GM19239 (cell line): Measurements from ENCODE around the gene SOAT2.
A peak's percentile ranks its signal among the peaks of the same experiment; 100 is the strongest.
"Not testable (repeated sequence)": the region's sequence is repeated elsewhere in the genome, so short reads cannot be mapped to it uniquely, and the experiment has no call there.

Experiments used
- DNase-seq: peaks from one replicate; pipeline ENCODE4 v3.0.0; 2011; ENCODE audit warnings: low spot score; ENCODE audit not compliant: insufficient read length
- FAIRE-seq: peaks from 2 replicates; lab custom pipeline; 2011; peaks lifted over from hg19 to GRCh38; lab: Jason Lieb, UNC

SOAT2 gene

DNA sequence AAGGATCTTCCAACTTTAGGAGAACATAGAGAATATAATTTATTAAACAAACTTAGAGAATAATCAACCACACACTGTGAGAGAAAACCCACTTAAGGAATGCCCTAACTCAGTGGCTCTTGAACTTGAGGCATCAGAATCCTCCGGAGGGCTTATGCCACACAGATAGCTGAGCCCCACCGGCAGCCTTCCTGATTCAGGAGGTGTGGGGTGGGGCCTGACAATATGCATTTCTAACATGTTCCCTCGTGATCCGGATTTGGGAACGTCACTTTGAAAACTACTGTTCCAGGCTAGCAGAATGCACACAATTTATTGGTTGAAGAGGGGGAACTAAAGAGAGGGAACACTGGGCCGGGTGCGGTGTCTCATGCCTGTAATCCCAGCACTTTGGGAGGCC, 2.0 kb upstream of the SOAT2 start:
- FAIRE-seq (no peak), DNase-seq (no peak)

DNA sequence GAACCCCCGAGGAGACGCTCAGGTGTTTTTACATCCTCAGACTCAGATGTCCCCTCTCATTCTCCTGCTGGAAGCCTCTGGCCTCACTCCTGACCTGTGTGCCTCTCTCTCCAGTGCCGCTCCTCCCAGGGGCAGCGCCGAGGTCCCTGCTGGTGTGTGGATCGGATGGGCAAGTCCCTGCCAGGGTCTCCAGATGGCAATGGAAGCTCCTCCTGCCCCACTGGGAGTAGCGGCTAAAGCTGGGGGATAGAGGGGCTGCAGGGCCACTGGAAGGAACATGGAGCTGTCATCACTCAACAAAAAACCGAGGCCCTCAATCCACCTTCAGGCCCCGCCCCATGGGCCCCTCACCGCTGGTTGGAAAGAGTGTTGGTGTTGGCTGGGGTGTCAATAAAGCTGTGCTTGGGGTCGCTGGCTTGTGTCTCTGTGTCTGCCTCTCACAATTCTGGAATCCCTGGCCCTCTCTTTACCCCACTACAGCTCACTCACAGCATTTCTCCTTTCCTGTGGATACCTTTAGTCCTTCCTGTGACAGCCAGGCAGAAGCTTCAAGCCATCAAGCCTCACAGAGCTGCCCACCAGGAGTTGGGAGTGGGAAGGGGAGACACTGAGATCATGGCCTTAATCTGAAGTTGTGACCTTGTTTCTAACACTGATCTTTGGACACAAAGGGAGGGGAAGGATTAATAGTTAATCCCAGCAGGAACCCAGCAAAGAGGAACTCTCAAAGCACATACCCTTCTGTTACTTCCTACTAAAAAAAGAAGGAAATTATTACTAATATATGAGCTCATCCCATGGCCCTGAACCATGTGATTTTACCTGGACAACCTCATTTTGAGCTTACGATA, 1.1 kb upstream of the SOAT2 start:
- FAIRE-seq: no peak

DNA sequence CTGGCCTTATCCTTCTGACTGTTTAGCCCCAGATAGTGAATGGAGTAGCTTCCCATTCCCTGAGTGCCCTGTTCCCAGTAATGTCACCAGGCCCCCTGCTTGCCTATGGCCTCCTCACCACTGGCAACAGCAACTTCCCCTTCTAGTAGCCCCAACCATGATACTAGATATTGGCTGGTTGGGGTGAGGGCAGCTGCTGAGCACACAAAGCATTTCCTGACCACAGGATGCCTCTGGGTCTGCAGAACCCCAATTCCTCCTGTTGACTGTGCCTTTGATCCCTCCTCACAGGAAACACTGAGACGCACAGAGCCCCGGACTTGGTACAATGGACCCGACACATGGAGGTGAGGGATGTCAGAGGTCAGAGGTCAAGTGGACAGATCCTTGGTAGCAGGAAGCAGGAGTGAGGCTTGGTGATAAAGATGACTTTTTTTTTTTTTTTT, 597 bp downstream of the SOAT2 start:
- peak; percentile 61 for FAIRE-seq
- no peak for DNase-seq

More for the DNA sequence above, 1.1 kb upstream of the SOAT2 start:
- no peak for DNase-seq

DNA sequence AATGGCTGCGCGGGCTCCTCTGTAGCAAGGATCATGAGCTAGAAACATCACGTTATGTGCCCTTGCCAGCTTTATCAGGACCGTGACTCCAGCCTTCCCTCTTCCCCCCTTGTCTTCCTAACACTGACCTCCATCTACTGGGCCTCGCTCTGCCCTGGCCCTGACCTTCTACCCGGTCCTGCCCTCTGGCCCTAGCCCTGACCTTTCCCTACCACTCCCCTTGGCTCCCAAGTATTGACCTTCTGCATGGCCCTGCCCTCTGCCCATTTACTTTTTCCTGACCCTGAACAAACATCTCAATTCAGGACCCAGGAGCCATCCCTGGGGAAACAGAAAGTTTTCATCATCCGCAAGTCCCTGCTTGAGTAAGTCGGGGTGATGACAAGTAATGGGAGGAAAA, 2.0 kb downstream of the SOAT2 start:
- DNase-seq: no peak
- no peak for FAIRE-seq

DNA sequence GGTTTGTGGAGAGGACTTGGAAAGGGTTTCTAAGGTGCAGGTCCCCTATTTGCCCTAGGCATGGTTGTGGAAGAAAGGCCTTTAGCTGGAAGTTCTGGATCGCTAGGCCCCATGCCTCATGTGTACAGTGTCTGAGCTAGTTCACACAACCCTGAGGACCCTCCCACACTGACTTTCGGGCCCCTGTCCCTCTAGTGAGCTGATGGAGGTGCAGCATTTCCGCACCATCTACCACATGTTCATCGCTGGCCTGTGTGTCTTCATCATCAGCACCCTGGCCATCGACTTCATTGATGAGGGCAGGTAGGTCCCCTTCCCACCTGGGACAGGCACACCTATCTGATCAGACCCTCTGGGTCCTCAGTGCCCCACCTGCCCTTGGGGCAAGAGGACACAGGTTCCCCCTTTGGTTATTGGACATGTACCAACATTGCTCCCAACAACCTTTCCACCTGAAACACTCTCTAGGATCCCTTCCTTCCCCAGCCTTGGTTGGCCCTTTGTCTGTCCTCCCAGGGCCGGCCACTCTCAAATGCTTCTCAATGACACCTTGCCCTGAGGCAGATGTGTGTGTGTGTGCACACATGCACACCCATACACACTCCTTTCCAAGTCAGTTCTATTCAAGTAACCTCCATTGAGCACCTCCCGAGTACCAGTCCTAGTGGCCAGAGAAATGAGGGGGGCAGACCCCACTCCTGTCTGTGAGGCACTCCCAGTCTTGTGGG, 2.6 kb downstream of the SOAT2 start:
- FAIRE-seq (no peak), DNase-seq (no peak)

DNA sequence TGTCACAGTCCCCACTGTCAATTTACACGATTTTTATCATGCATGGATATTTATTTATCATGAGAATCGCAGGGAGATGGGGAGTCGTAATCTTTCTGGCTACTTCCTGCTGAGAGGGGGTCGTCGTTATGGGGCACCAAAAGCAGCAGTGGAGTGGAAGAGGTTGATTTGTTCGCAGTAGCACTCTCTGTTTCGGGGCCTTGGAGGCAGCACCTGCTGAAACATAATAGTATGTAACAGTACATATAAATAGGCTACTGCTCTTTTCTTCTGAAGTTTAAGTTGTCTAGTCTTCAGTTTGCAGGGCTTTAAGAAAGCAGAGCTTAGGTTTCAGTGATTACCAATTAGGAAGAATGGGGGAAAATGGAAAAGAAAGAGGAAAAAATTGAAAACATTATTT, 3.8 kb downstream of the SOAT2 start:
- no peak for FAIRE-seq
- DNase-seq: no peak

DNA sequence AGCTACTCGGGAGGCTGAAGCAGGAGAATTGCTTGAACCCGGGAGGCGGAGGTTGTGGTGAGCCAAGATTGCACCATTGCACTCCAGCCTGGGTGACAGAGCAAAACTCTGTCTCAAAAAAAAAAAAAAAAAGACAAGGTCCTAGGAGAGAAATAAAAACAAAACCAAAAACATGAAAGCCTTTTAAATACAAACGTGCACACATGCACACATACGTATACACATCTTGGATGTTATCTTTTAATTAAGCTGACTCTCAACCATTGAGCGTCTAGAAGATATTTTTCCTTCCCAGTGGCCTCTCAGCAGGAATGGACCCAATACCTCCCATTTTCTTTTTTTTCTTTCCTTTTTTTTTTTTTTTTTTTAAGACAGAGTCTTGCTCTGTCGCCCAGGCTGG, 9.1 kb downstream of the SOAT2 start:
- not testable (repeated sequence) for DNase-seq, FAIRE-seq

DNA sequence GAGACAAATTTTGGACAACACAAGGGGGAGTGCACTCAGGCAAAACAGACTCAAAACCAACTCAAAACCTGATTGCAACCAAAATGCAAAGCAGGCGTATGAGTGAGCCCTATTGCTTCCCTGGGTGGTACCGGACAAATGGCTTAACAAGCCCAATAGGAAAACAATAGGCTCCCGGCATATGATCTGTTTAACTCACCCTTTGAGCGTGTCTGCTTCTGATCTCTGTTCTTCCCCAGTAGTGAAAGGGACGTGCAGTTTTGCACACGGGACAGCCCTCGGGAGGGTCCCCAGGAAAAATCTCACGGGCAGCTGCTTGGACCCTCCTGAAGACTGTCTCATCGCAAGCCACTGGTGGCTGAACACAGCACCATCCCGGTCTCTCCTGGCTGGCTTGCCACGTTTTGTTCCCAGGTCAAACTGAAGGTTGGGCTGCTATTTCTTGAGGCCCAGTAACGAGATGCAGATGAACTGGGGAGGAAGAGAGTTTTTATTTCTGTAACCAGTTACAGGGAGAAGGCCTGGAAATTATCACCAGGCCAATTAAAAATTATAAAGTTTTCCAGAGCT, 9.9 kb downstream of the SOAT2 start:
- DNase-seq (no peak), FAIRE-seq (peak; percentile 64)

DNA sequence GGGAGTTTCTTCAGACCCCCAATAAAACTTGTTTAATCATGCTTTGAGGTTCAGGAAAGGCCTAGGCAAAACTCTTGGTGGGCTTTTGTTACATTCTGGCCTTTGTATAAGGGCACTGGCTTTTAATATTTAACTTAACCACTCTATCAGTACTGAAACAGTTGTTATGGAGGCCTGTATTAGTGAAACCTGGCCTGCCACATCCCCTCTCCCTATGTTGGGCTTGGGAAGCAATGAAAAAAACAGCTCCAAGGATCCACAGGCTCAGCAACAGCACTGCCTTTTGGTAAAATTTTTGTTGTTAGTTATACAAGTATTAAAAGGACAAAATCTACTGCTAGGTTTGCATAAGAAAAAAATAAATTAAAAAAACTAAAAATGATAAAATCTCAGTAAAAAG, 10.7 kb downstream of the SOAT2 start:
- FAIRE-seq (peak; percentile 82), DNase-seq (peak; percentile 57)

DNA sequence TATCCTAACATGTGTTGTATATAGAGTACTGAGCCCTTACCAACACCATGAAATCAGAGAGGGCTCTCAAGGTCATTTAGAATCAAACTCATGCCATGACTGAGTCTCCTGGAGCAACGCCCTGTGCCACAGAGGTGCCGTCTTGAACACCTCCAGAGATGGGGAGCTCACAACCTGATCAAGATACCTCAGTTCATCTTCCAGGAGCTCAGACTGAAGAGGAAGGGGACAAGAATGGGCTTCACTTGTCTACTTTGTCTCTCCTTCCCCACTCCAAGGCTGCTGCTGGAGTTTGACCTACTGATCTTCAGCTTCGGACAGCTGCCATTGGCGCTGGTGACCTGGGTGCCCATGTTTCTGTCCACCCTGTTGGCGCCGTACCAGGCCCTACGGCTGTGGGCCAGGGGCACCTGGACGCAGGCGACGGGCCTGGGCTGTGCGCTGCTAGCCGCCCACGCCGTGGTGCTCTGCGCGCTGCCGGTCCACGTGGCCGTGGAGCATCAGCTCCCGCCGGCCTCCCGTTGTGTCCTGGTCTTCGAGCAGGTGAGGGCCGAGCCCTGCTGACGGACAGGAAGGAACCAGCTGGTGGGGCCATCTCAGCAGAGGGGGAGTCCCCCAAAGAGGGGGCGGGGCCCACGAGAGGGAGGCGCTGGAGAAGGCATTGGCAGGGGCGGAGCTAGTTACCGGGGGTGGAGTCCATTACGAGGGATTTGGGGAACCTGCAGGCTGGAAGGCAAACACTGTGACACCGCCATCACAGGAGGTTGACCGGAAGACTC, 12.0 kb downstream of the SOAT2 start:
- FAIRE-seq (no peak), DNase-seq (no peak)

DNA sequence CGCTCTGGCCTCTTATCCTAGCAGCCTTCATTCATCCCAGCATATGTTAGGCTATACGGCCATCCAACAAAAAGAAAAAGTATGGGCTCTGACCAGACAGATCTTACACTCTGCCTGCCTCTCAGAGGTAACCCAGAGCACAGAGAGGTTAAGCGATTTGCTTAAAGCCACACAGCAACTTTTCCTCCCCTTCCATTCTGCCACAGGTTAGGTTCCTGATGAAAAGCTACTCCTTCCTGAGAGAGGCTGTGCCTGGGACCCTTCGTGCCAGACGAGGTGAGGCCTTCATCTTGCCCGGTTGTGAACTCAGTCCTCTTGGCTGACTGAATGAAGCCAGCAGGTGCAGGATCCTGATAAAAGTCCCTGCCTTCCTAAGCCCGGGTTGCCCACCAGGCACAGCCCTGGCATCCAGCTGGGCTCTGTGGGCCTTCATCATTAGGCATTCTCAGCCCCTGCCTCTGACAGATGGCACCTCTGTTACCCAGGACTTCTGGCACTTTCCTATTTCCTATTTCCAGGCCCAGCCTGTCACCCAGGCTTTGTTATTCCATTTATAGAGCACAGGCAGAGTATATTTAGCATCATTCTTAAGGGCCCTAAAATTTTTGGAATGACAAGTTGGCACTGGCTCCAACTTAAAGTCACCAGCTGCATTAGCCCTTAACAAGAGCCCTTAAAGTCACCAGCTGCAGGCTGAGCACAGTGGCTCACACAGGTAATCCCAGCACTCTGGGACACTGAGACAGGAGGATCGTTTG, 12.8 kb downstream of the SOAT2 start:
- DNase-seq: no peak
- FAIRE-seq: no peak

DNA sequence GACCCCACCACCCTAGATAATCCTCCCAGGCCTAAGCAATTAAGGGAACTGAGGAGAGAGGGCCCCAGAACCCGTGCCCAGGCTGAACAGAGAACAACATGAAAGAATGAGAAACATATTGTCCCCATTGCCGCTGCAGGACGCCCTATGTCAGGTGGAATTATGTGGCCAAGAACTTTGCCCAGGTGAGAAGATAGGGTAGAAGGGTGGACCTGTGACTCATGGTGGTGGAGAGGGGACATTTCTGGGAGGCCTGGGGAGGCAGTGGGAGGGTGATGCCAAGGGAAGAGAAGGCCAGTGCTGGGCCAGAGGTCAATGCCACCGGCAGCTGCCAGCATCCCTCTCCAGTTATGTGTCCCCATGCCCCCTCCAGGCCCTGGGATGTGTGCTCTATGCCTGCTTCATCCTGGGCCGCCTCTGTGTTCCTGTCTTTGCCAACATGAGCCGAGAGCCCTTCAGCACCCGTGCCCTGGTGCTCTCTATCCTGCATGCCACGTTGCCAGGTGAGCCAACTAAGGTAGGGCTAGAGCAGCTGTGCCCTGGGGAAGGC, 15.5 kb downstream of the SOAT2 start:
- FAIRE-seq (no peak), DNase-seq (no peak)

DNA sequence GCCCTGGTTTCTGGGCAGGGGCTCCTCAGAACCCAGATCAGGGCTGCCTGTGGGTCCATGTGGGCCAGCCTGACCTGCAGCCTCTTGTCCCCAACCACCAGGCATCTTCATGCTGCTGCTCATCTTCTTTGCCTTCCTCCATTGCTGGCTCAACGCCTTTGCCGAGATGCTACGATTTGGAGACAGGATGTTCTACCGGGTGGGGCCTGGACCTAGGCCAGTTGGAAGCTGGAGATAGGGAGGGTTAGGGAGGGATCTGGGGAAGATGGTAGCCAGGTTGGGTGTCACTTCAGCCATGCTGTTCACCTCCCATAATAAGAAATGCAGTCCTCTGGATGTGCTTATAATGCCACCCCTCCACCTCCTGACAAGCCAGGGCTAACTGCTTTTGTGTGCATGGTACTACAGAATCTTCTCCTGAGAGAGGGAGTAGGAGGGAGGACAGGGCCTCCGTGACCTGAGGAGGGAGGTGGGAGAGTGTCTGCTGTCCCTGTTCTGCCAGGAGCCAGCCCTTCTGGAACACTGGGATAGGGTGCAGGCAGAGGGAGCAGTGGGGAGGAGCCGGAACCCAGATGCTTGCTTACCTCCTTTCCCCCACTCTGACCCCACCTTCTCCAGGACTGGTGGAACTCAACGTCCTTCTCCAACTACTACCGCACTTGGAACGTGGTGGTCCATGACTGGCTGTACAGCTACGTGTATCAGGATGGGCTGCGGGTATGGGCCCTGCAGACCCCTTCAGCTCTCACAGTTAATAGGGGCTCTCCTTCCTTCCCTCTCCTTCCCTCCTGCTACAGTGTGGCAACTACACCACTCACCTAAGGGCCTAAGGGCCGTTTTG, 17.6 kb downstream of the SOAT2 start:
- DNase-seq (no peak), FAIRE-seq (no peak)

DNA sequence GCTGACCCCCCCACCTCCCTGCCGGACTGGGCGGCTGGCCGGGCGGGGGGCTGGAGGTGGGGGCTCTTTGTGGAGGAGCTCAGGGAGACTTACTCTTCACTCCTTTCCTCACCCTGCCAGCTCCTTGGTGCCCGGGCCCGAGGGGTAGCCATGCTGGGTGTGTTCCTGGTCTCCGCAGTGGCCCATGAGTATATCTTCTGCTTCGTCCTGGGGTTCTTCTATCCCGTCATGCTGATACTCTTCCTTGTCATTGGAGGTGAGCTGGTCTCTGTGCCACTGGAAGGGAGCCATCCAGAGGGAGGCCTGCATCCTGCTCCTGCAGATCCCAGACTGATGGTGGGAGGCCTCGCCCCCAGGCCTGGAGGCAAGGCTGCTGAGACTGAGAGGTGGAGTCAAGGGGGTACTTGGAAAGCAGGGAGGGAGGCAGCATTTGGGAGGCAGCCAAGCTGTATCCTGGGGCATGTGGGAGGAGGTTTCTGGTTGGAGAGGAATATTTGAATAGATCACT, 19.7 kb downstream of the SOAT2 start:
- no peak for DNase-seq
- FAIRE-seq: no peak

DNA sequence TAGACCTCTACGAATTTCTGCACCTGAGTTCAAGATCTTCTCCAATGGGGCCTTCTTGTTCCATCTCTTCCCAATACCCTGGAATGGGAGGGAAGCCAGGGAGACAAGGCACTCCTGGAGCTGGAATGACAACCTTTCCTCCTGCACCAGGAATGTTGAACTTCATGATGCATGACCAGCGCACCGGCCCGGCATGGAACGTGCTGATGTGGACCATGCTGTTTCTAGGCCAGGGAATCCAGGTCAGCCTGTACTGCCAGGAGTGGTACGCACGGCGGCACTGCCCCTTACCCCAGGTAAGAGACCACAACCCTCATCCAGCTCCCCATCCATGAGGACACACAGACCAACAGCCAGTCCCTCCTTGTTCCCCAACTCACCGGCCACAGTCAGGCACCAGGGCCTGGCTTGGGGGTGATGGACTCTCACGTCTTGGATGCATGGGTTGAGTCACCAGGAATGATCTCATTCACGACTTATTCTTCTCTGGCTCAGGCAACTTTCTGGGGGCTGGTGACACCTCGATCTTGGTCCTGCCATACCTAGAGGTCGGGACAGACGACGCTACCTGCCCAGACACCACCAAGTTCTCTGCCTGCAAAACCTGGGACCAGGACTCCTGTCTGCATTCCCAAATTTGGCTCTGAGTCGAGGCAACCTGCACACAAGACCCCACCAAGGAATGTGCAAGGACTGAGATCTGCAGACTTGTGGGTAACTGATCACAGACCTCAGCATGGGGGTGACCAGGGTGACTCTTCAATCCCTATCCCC, 20.5 kb downstream of the SOAT2 start:
- no peak for FAIRE-seq

DNA sequence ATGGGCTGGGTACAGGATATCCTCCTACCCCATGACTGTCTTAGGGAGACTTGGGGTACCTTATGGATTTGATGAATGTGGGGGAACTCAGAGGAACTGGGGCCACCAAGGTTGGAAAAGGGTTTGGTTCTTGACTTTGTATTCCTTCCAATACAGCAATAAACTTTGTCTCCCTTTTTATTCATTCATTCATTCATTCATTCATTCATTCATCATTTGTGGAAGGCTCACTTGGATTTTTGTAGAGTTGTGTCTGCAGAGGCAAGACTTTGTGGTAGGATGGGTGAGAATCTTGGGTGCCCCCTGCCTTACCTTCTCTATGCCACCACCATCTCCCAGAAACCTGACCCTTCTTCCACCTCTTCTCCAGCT, 21.1 kb downstream of the SOAT2 start:
- FAIRE-seq: no peak

More for the DNA sequence above, 20.5 kb downstream of the SOAT2 start:
- DNase-seq: no peak

DNA sequence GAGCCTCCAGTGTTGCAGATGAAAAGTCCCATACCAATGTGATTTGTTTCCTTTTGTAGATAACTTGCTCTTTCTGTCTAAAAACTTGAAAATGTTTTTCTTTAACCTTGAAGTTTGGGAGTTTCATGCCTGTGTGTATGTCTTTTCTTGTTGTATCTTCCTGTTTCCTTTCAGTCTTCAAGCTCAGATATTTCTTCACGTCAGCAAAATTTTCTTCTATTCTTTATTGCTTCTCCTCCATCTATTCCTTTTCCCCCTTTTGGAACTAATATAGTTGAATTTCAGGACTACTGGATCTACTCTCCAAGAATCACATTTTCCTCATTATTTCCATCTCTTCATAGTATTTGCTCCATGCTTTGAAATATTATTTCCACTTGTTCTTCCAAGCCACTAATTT, 23.9 kb downstream of the SOAT2 start:
- DNase-seq (no peak), FAIRE-seq (no peak)

More for the DNA sequence above, 21.1 kb downstream of the SOAT2 start:
- DNase-seq: no peak
